ENCODE measurements around the gene MCCD1. TPM values are rescaled to one million over a fixed set of nuclear protein-coding genes. Genes with fewer than 3 reads are reported as not detected.

MCCD1 gene
- total and polyA plus RNA-seq, 2 of the 13 experiments (the other 11 are each of a cell fraction or from before 2014, with no cell fraction given): 0.15 TPM; not detected in 1

- TF ChIP-seq NR3C1 (CRISPR knock-in tag; IDR thresholded peaks at IDR 0.05) (no peak), ZBTB1 (CRISPR knock-in tag; IDR thresholded peaks at IDR 0.05; ENCODE audit: borderline replicate concordance) (no peak), ZBTB14 (CRISPR knock-in tag; IDR thresholded peaks at IDR 0.05) (no peak), JUNB (CRISPR knock-in tag; IDR thresholded peaks at IDR 0.05; ENCODE audit: borderline replicate concordance) (no peak), ZNF891 (CRISPR knock-in tag; IDR thresholded peaks at IDR 0.05) (peak; percentile 72; the same call in 1 of the 2 replicates), ATF1 (CRISPR knock-in tag; IDR thresholded peaks at IDR 0.05) (no peak), TFDP2 (CRISPR knock-in tag; IDR thresholded peaks at IDR 0.05) (peak; percentile 84), PTBP1 (IDR thresholded peaks at IDR 0.05; ENCODE audit: low read depth, low read length, poor library complexity, severe bottlenecking) (no peak), ATF7-NPFF (CRISPR knock-in tag; IDR thresholded peaks at IDR 0.05; ENCODE audit: low read depth) (no peak), CENPX (CRISPR knock-in tag; IDR thresholded peaks at IDR 0.05) (no peak), ZFP1 (CRISPR knock-in tag; IDR thresholded peaks at IDR 0.05) (no peak), ZNF496 (CRISPR knock-in tag; IDR thresholded peaks at IDR 0.05; ENCODE audit: insufficient replicate concordance) (no peak), EEA1 (CRISPR knock-in tag; IDR thresholded peaks at IDR 0.05; ENCODE audit: borderline replicate concordance) (0 out of 2 replicates have a peak, but pooled peaks have one; percentile 63), ZNF772 (CRISPR knock-in tag; IDR thresholded peaks at IDR 0.05) (0 out of 2 replicates have a peak, but pooled peaks have one; percentile 24), SIX4 (CRISPR knock-in tag; IDR thresholded peaks at IDR 0.05) (no peak), NR2C2 (CRISPR knock-in tag; IDR thresholded peaks at IDR 0.05; ENCODE audit: borderline replicate concordance) (no peak), PBX2 (CRISPR knock-in tag; IDR thresholded peaks at IDR 0.05) (no peak), KDM5B (CRISPR knock-in tag; IDR thresholded peaks at IDR 0.05; ENCODE audit: borderline replicate concordance) (peak; percentile 75), ZNF7 (CRISPR knock-in tag; IDR thresholded peaks at IDR 0.05) (no peak), EZH2 (conservative IDR thresholded peaks at IDR 0.05; ENCODE audit: low read depth, low read length) (no peak), ZNF746 (CRISPR knock-in tag; IDR thresholded peaks at IDR 0.05) (no peak), ZBTB44 (CRISPR knock-in tag; IDR thresholded peaks at IDR 0.05) (no peak), U2AF2 (IDR thresholded peaks at IDR 0.05; ENCODE audit: low read depth, low read length) (no peak), ZNF75D (CRISPR knock-in tag; IDR thresholded peaks at IDR 0.05; ENCODE audit: borderline replicate concordance) (no peak)
These were observed 31.0 kb upstream of the MCCD1 start, which contains the start of gene MICB (continued) for GRCh38 chr6:31497531-31498476.

Data from HepG2 (cell line).